Liver (tissue), 3 donors: ENCODE results near the gene PIGA.

Experiments used
- MAX ChIP-seq: IDR thresholded peaks from 2 replicates; pipeline ENCODE4 v1.6.1; 2016; ENCODE audit warnings: antibody characterized with exemption
- SP1 ChIP-seq: IDR thresholded peaks from 2 replicates; pipeline ENCODE4 v1.6.1; 2018; ENCODE audit warnings: antibody characterized with exemption, mild to moderate bottlenecking
- TF ChIP-seq, protein P1 (sequence below): fragments of 150-350 bp; IDR thresholded peaks from 2 replicates; pipeline ENCODE4 v1.5.1; 2017; ENCODE audit warnings: improper control_type of control experiment, low read depth, low read length; ENCODE audit not compliant: missing input control
- donor health status: healthy.
- donor health status: healthy.

DNA sequence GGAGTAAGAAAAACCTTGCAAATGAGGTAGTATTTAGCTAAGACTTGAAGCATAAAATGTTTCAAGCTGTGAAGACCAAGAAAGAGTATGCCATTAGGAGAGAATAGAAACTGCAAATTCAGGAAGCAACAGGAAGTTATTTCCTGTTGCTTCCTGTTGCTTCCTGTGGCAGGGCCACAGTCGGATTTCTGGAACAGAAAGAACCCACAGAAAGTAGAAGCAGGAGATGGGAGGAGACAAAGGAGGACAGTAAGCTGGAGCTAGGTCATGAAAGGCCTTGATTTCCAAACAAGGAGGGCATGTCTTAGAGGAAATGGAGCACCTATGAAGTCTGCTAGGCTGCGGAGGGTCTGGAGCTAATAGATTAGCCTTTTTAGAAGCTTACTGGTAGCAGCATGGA, 37.1 kb downstream of the PIGA start:
- TF ChIP-seq, protein P1, sequence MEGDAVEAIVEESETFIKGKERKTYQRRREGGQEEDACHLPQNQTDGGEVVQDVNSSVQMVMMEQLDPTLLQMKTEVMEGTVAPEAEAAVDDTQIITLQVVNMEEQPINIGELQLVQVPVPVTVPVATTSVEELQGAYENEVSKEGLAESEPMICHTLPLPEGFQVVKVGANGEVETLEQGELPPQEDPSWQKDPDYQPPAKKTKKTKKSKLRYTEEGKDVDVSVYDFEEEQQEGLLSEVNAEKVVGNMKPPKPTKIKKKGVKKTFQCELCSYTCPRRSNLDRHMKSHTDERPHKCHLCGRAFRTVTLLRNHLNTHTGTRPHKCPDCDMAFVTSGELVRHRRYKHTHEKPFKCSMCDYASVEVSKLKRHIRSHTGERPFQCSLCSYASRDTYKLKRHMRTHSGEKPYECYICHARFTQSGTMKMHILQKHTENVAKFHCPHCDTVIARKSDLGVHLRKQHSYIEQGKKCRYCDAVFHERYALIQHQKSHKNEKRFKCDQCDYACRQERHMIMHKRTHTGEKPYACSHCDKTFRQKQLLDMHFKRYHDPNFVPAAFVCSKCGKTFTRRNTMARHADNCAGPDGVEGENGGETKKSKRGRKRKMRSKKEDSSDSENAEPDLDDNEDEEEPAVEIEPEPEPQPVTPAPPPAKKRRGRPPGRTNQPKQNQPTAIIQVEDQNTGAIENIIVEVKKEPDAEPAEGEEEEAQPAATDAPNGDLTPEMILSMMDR: no peak
- TF ChIP-seq SP1: peak; percentile 49
- TF ChIP-seq MAX: no peak
